ENCODE data around the gene CHSY3. TPM values are rescaled to one million over a fixed set of nuclear protein-coding genes. Genes with fewer than 3 reads are reported as not detected.

The CHSY3 gene
- total RNA-seq, 2 experiments from 2014 or later: not detected

DNA sequence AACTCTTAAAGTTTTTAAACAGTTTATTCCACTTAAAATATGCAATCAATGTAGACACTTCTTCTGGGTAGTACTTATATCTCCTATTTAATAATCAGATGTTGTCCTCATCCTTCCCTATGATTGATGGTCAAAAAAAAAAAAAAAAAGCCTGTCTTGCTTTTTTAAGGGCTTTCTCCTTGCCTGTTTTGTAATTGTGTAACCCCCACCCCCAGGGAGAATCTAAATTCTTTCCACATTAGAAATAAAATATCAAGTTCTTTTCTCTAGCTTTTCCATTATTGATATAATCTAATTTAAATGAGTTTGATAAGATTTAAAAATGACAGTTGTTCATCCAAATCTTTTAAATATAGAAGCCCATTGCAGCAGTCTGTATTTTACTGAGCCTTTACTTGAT is 119.7 kb downstream of the CHSY3 start:
- DNase-seq (no peak), ATAC-seq (ENCODE audit: poor library complexity) (no peak)
- Mint-ChIP-seq H3K9me3 (no peaks in the 10 kb centered on the region), H3K27me3 (no peaks in the 10 kb centered on the region), H3K4me3 (no peak overlapping the region), H3K36me3 (ENCODE audit: low read depth) (no peaks in the 10 kb centered on the region), H3K27ac (no peak overlapping the region), H3K4me1 (ENCODE audit: low read depth) (no peaks in the 10 kb centered on the region)
- H3K27me3 ChIP-seq (ENCODE audit: control insufficient read depth in 1 of 2, insufficient read depth in 2 of 2, low read length in 2 of 2): no peaks in the 10 kb centered on the region
- H3K36me3 ChIP-seq (ENCODE audit: insufficient read depth, low read length): no peaks in the 10 kb centered on the region
- H3K4me1 ChIP-seq (ENCODE audit: insufficient read depth, low read length): no peaks in the 10 kb centered on the region
- intact Hi-C loops (cut with DNase I, micrococcal nuclease): no loop called here
- ChIA-PET CTCF (interaction anchor here (0.6 kb wide), 1 partner anchor 79 kb away, joined by 4 read pairs; no protein-coding TSS in a partner anchor), POLR2A (no interaction called here)
- H3K27ac ChIP-seq (ENCODE audit: low read depth in 1 of 2, low read length in 2 of 2): no peak overlapping the region
- TF ChIP-seq, protein P1, sequence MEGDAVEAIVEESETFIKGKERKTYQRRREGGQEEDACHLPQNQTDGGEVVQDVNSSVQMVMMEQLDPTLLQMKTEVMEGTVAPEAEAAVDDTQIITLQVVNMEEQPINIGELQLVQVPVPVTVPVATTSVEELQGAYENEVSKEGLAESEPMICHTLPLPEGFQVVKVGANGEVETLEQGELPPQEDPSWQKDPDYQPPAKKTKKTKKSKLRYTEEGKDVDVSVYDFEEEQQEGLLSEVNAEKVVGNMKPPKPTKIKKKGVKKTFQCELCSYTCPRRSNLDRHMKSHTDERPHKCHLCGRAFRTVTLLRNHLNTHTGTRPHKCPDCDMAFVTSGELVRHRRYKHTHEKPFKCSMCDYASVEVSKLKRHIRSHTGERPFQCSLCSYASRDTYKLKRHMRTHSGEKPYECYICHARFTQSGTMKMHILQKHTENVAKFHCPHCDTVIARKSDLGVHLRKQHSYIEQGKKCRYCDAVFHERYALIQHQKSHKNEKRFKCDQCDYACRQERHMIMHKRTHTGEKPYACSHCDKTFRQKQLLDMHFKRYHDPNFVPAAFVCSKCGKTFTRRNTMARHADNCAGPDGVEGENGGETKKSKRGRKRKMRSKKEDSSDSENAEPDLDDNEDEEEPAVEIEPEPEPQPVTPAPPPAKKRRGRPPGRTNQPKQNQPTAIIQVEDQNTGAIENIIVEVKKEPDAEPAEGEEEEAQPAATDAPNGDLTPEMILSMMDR (IDR thresholded peaks at IDR 0.05): no peak
- no peak overlapping the region for H3K4me3 ChIP-seq (ENCODE audit: low read length)
- H3K9me3 ChIP-seq (ENCODE audit: control insufficient read depth in 1 of 2, insufficient read depth in 1 of 2, low read length in 2 of 2): no peaks in the 10 kb centered on the region

DNA sequence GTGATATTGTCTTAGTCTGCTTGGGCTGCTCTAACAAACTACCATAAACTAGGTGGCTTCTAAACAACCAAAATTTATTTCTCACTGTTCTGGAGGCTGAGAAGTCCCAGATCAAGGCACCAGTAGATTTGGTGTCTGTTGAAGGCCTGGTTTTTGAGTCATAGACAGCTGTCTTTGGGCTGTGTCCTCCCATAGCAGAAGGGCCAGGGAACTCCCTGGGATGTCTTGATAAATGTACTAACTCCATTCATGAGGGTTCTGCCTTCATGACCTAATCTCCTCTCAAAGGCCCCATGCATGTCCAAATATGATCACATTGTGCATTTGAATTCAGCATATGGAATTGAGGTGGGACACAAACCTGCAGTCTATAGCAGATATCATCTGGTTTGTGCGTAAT is 121.2 kb downstream of the CHSY3 start:
- H3K27ac Mint-ChIP-seq: no peak overlapping the region
- H3K27me3 Mint-ChIP-seq: no peaks in the 10 kb centered on the region
- H3K27me3 ChIP-seq (ENCODE audit: control insufficient read depth in 1 of 2, insufficient read depth in 2 of 2, low read length in 2 of 2): no peaks in the 10 kb centered on the region
- ATAC-seq (ENCODE audit: poor library complexity) (no peak), DNase-seq (no peak)
- H3K36me3 ChIP-seq (ENCODE audit: insufficient read depth, low read length): no peaks in the 10 kb centered on the region
- POLR2A ChIA-PET: no interaction called here
- no peaks in the 10 kb centered on the region for H3K9me3 ChIP-seq (ENCODE audit: control insufficient read depth in 1 of 2, insufficient read depth in 1 of 2, low read length in 2 of 2)
- H3K4me3 Mint-ChIP-seq: no peak overlapping the region
- no peak overlapping the region for H3K4me3 ChIP-seq (ENCODE audit: low read length)
- intact Hi-C loops (cut with DNase I, micrococcal nuclease): no loop called here
- H3K4me1 ChIP-seq (ENCODE audit: insufficient read depth, low read length): no peaks in the 10 kb centered on the region
- H3K9me3 Mint-ChIP-seq: no peaks in the 10 kb centered on the region
- no peak overlapping the region for H3K27ac ChIP-seq (ENCODE audit: low read depth in 1 of 2, low read length in 2 of 2)
- TF ChIP-seq, protein P1 (IDR thresholded peaks at IDR 0.05): no peak
- no peaks in the 10 kb centered on the region for H3K36me3 Mint-ChIP-seq (ENCODE audit: low read depth)
- CTCF ChIA-PET: no interaction called here
- H3K4me1 Mint-ChIP-seq (ENCODE audit: low read depth): no peaks in the 10 kb centered on the region

DNA sequence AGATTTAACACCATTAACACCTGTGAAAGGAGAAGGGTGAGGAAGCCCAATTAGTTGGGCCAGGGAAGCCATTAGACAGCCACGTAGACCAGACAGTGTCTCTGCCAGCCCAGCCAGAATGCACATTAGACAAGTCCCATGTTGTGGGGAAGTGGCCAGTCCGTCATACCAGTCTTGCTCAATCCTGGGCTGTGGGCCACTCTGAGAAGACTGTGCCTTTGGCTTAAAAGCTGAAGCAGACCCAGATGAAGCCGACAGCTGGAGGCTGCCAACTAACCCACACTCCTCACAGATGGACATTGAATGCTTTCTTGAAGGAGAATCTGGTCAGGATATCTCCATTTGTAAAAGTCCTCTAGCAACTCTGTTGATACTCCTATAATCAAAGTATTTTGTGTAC is 128.5 kb downstream of the CHSY3 start:
- no peaks in the 10 kb centered on the region for H3K9me3 Mint-ChIP-seq
- POLR2A ChIA-PET: no interaction called here
- intact Hi-C loops (cut with DNase I, micrococcal nuclease): no loop called here
- TF ChIP-seq, protein P1 (IDR thresholded peaks at IDR 0.05): no peak
- no peaks in the 10 kb centered on the region for H3K36me3 Mint-ChIP-seq (ENCODE audit: low read depth)
- Histone ChIP-seq H3K27me3 (ENCODE audit: control insufficient read depth in 1 of 2, insufficient read depth in 2 of 2, low read length in 2 of 2) (no peaks in the 10 kb centered on the region), H3K4me3 (ENCODE audit: low read length) (no peak overlapping the region), H3K27ac (ENCODE audit: low read depth in 1 of 2, low read length in 2 of 2) (no peak overlapping the region), H3K36me3 (ENCODE audit: insufficient read depth, low read length) (no peaks in the 10 kb centered on the region), H3K9me3 (ENCODE audit: control insufficient read depth in 1 of 2, insufficient read depth in 1 of 2, low read length in 2 of 2) (no peaks in the 10 kb centered on the region), H3K4me1 (ENCODE audit: insufficient read depth, low read length) (no peaks in the 10 kb centered on the region)
- DNase-seq: no peak
- no peaks in the 10 kb centered on the region for H3K27me3 Mint-ChIP-seq
- H3K4me1 Mint-ChIP-seq (ENCODE audit: low read depth): no peaks in the 10 kb centered on the region
- H3K27ac Mint-ChIP-seq: no peak overlapping the region
- H3K4me3 Mint-ChIP-seq: no peak overlapping the region
- CTCF ChIA-PET: no interaction called here
- no peak for ATAC-seq (ENCODE audit: poor library complexity)
